Caco-2 (cell line): Measurements from ENCODE around the gene TLN1. TPM values are rescaled to one million over a fixed set of nuclear protein-coding genes. Genes with fewer than 3 reads are reported as not detected.

ENCODE experiments used
- BruUV-seq: library from RNA; stranded (reverse); fragments of 400-500 nt; replicated peaks from 2 replicates; lab custom pipeline; 2021; lab: Mats Ljungman, UMichigan
- CTCF ChIA-PET: fragments of 300-600 bp; sonication (Branson Sonifier 250); formaldehyde crosslinking; loops from one replicate; lab custom pipeline; 2022; ENCODE audit warnings: antibody characterized with exemption; lab: Charles Lee
- POLR2A ChIA-PET: fragments of 300-600 bp; sonication (Branson Sonifier 250); formaldehyde crosslinking; loops from one replicate; lab custom pipeline; 2022; ENCODE audit warnings: antibody characterized with exemption; lab: Charles Lee
- DNase-seq, 2 experiments: peaks; one replicate each; pipeline versions ENCODE4 v3.0.0 to v3.0.0-alpha.2; 2020 to 2022
- H3K27me3 ChIP-seq: replicated peaks from 2 replicates; pipeline ENCODE4 v1.6.0; 2011; ENCODE audit warnings: low read length; ENCODE audit not compliant: control insufficient read depth, insufficient read depth
- H3K36me3 ChIP-seq: 2 replicates; pipeline ENCODE4 v1.5.1; 2011; ENCODE audit warnings: low read length; ENCODE audit not compliant: control insufficient read depth, insufficient read depth
- H3K4me1 ChIP-seq: fragments of 250-450 bp; sonication (Bioruptor Pico); 2 replicates; pipeline ENCODE4 v1.5.1; 2020; ENCODE audit warnings: mild to moderate bottlenecking
- H3K4me3 ChIP-seq: 2 replicates; pipeline ENCODE4 v1.5.1; 2011; ENCODE audit warnings: low read depth, mild to moderate bottlenecking, control low read depth, low read length
- H3K9me3 ChIP-seq: fragments of 250-450 bp; sonication (Bioruptor Pico); 2 replicates; pipeline ENCODE4 v1.5.1; 2020; ENCODE audit warnings: mild to moderate bottlenecking, moderate library complexity
- H3K27ac Mint-ChIP-seq: one replicate; pipeline ENCODE4 v1.8.0; 2022; ENCODE audit warnings: mixed read lengths; ENCODE audit not compliant: unreplicated experiment
- H3K27me3 Mint-ChIP-seq: one replicate; pipeline ENCODE4 v1.8.0; 2022; ENCODE audit warnings: mixed read lengths; ENCODE audit not compliant: insufficient read depth, unreplicated experiment
- H3K36me3 Mint-ChIP-seq: one replicate; pipeline ENCODE4 v1.8.0; 2022; ENCODE audit warnings: mild to moderate bottlenecking, mixed read lengths; ENCODE audit not compliant: insufficient read depth, unreplicated experiment
- H3K4me1 Mint-ChIP-seq: one replicate; pipeline ENCODE4 v1.8.0; 2022; ENCODE audit warnings: low read depth, mixed read lengths; ENCODE audit not compliant: unreplicated experiment
- H3K4me3 Mint-ChIP-seq: one replicate; pipeline ENCODE4 v1.8.0; 2022; ENCODE audit warnings: mild to moderate bottlenecking, moderate library complexity, mixed read lengths; ENCODE audit not compliant: unreplicated experiment
- H3K9me3 Mint-ChIP-seq: one replicate; pipeline ENCODE4 v1.8.0; 2022; ENCODE audit warnings: mixed read lengths; ENCODE audit not compliant: unreplicated experiment
- CTCF ChIP-seq, 2 experiments: fragments of 200-600 bp in 1 of 2; IDR thresholded peaks; 1 replicate in 1 of 2; 2 replicates in 1 of 2; pipeline versions ENCODE4 v1.5.1 to v1.8.0; 2011 to 2022; ENCODE audit warnings: antibody characterized with exemption in 1 of 2, control low read depth in 1 of 2, inconsistent platforms in 1 of 2, low read depth in 1 of 2, low read length in 1 of 2, mild to moderate bottlenecking in 1 of 2, moderate library complexity in 1 of 2; ENCODE audit not compliant: insufficient read depth in 1 of 2, severe bottlenecking in 1 of 2, unreplicated experiment in 1 of 2
- intact Hi-C: fragments of 100-400 bp; cut with micrococcal nuclease; formaldehyde crosslinking; loops from one replicate; pipeline ENCODE4 v1.10.0; 2022; ENCODE audit not compliant: unreplicated experiment
- total RNA-seq: library from RNA; stranded (reverse); gene quantifications from 2 replicates; pipeline ENCODE4 v1.2.3, GENCODE V29; 2022

Gene TLN1
- total RNA-seq, 1 experiment from 2014 or later: 147 TPM

GRCh38 chr9:35661756-35662350 lies 70.1 kb downstream of the TLN1 start:
- intact Hi-C loops: loop anchor here (1.0 kb wide), 1 partner anchor 66 kb away; no protein-coding TSS in a partner anchor
- peaks cover 3% of the 10 kb centered on the region for H3K27me3 Mint-ChIP-seq
- no peaks in the 10 kb centered on the region for H3K9me3 ChIP-seq
- no peaks in the 10 kb centered on the region for H3K36me3 ChIP-seq
- peaks cover 18% of the 10 kb centered on the region for H3K4me1 Mint-ChIP-seq
- H3K36me3 Mint-ChIP-seq: peaks cover 60% of the 10 kb centered on the region
- TF ChIP-seq CTCF (IDR thresholded peaks at IDR 0.05; ENCODE audit: insufficient read depth in 1 of 2, low read depth in 1 of 2, low read length in 1 of 2, severe bottlenecking in 1 of 2, unreplicated experiment in 1 of 2): no peak
- H3K9me3 Mint-ChIP-seq: no peaks in the 10 kb centered on the region
- peaks cover 14% of the 10 kb centered on the region for H3K4me1 ChIP-seq
- no peaks in the 10 kb centered on the region for H3K27me3 ChIP-seq
- CTCF ChIA-PET: interaction anchor here (1.0 to 2.3 kb wide), 12 partner anchors 8 to 152 kb away, joined by 3 to 22 read pairs (median 6); partner anchors contain the start of genes CREB3, GBA2, HINT2 and RGP1
- DNase-seq: no peak
- no TSS peak for BruUV-seq
- POLR2A ChIA-PET: interaction anchor here (0.9 to 1.8 kb wide), 6 partner anchors 8 to 70 kb away, joined by 3 to 7 read pairs (median 5); partner anchors contain the start of genes CREB3 and TLN1
- no peak overlapping the region for H3K4me3 ChIP-seq
- no peak overlapping the region for H3K27ac Mint-ChIP-seq
- H3K4me3 Mint-ChIP-seq: no peak overlapping the region

DNA sequence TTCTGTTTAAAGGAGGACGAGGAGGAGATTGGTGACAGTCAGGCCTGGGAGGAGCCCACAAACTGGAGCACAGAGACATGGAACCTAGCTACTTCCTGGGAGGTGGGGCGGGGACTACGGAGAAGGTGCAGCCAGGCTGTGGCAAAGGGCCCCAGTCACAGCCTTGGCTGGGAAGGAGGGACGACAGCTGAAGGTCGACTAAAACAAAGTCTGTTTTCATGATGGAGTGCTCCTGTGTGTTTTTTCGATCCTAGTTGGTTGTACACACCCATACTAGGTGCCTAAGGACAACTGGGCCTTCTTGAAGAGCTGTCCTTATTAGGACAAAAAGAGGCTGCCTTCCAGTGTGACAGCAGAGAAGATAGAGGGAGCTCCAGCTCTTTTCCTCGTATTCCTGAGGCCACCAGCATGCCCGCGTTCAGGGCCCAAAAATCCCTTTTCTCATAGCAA lies 71.0 kb downstream of the TLN1 start:
- Mint-ChIP-seq H3K27me3 (peaks cover 3% of the 10 kb centered on the region), H3K27ac (no peak overlapping the region), H3K4me3 (no peak overlapping the region), H3K36me3 (peaks cover 60% of the 10 kb centered on the region), H3K9me3 (no peaks in the 10 kb centered on the region), H3K4me1 (peaks cover 18% of the 10 kb centered on the region)
- DNase-seq: no peak
- CTCF ChIA-PET: interaction anchor here (0.6 to 2.3 kb wide), 16 partner anchors 8 to 153 kb away, joined by 3 to 22 read pairs (median 5); partner anchors contain the start of genes CREB3, GBA2, HINT2 and RGP1
- POLR2A ChIA-PET: interaction anchor here (0.6 to 1.8 kb wide), 7 partner anchors 9 to 71 kb away, joined by 3 to 7 read pairs (median 4); partner anchors contain the start of genes CREB3 and TLN1
- BruUV-seq: no TSS peak
- Histone ChIP-seq H3K27me3 (no peaks in the 10 kb centered on the region), H3K4me1 (peaks cover 14% of the 10 kb centered on the region), H3K9me3 (no peaks in the 10 kb centered on the region), H3K4me3 (no peak overlapping the region), H3K36me3 (no peaks in the 10 kb centered on the region)
- TF ChIP-seq CTCF (IDR thresholded peaks at IDR 0.05; ENCODE audit: insufficient read depth in 1 of 2, low read depth in 1 of 2, low read length in 1 of 2, severe bottlenecking in 1 of 2, unreplicated experiment in 1 of 2): peak; percentile 15 to 48
- intact Hi-C loops: loop anchor here (1.0 kb wide), 1 partner anchor 67 kb away; no protein-coding TSS in a partner anchor

DNA sequence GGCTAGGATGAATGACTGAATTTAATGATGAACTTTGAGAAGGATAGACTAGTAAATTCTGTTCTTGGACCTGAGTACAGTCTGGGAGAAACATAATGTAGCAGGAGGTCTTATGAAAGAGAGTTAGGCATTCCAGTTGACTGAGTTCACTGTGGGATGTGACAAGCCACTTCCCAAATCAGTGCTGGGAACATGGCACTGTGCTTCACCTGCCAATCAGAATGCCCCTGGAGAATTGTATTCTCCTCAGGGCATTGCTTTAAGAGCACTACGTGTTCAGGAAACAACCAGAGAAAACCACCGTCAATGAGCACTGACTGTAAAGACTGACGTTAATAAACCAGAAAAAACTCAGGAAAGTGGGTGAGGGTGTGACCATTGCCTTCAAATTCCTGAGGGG lies 72.7 kb downstream of the TLN1 start:
- peaks cover 12% of the 10 kb centered on the region for H3K4me1 ChIP-seq
- no peak for DNase-seq
- no peaks in the 10 kb centered on the region for H3K27me3 ChIP-seq
- peaks cover 18% of the 10 kb centered on the region for H3K4me1 Mint-ChIP-seq
- H3K9me3 Mint-ChIP-seq: no peaks in the 10 kb centered on the region
- CTCF ChIA-PET: interaction anchor here (2.9 kb wide), 1 partner anchor 13 kb away, joined by 31 read pairs; no protein-coding TSS in a partner anchor
- POLR2A ChIA-PET: interaction anchor here (1.4 kb wide), 1 partner anchor 69 kb away, joined by 5 read pairs; no protein-coding TSS in a partner anchor
- H3K4me3 ChIP-seq: peak overlapping the region; percentile 95
- H3K27me3 Mint-ChIP-seq: peaks cover 3% of the 10 kb centered on the region
- peak overlapping the region; percentile 76 for H3K4me3 Mint-ChIP-seq
- BruUV-seq: no TSS peak
- no peaks in the 10 kb centered on the region for H3K36me3 ChIP-seq
- peak overlapping the region; percentile 82 for H3K27ac Mint-ChIP-seq
- no peaks in the 10 kb centered on the region for H3K9me3 ChIP-seq
- intact Hi-C loops: loop anchor here (2.0 to 5.0 kb wide), 2 partner anchors 33 to 155 kb away; partner anchors contain the start of gene HINT2
- TF ChIP-seq CTCF (IDR thresholded peaks at IDR 0.05; ENCODE audit: insufficient read depth in 1 of 2, low read depth in 1 of 2, low read length in 1 of 2, severe bottlenecking in 1 of 2, unreplicated experiment in 1 of 2): no peak
- H3K36me3 Mint-ChIP-seq: peaks cover 52% of the 10 kb centered on the region
